ENCODE measurements around the gene GRID2.
"Not testable (repeated sequence)": the region's sequence is repeated elsewhere in the genome, so short reads cannot be mapped to it uniquely, and the experiment has no call there.

The GRID2 gene

GRCh38 chr4:92305878-92306520, 2.2 kb downstream of the GRID2 start:
- DNase-seq, result no peak

- no peak for DNase-seq
These were observed 3.4 kb downstream of the GRID2 start for GRCh38 chr4:92307181-92307580.

GRCh38 chr4:92307866-92308265, 4.1 kb downstream of the GRID2 start:
- DNase-seq, result no peak

- DNase-seq, result no peak
These were observed 13.3 kb downstream of the GRID2 start for GRCh38 chr4:92317047-92317446.

- no peak for DNase-seq
These were observed 24.3 kb downstream of the GRID2 start for GRCh38 chr4:92328095-92328494.

- no peak for DNase-seq
These were observed 29.2 kb downstream of the GRID2 start for GRCh38 chr4:92333016-92333415.

- DNase-seq, result no peak
These were observed 31.1 kb downstream of the GRID2 start for GRCh38 chr4:92334716-92335350.

GRCh38 chr4:92339676-92340075, 35.9 kb downstream of the GRID2 start:
- DNase-seq, result no peak

- DNase-seq, result no peak
These were observed 40.5 kb downstream of the GRID2 start for GRCh38 chr4:92344216-92344615.

GRCh38 chr4:92346289-92346688, 42.5 kb downstream of the GRID2 start:
- DNase-seq, result no peak

GRCh38 chr4:92357966-92358365, 54.2 kb downstream of the GRID2 start:
- DNase-seq, result no peak

GRCh38 chr4:92359491-92359890, 55.7 kb downstream of the GRID2 start:
- no peak for DNase-seq

GRCh38 chr4:92362028-92362427, 58.3 kb downstream of the GRID2 start:
- DNase-seq, result no peak

- DNase-seq, result no peak
These were observed 64.9 kb downstream of the GRID2 start for GRCh38 chr4:92368653-92369052.

GRCh38 chr4:92381616-92382015, 77.8 kb downstream of the GRID2 start:
- DNase-seq, result no peak

- no peak for DNase-seq
These were observed 78.4 kb downstream of the GRID2 start for GRCh38 chr4:92382128-92382527.

GRCh38 chr4:92387459-92388069, 83.8 kb downstream of the GRID2 start:
- no peak for DNase-seq

GRCh38 chr4:92399032-92399431, 95.3 kb downstream of the GRID2 start:
- no peak for DNase-seq

GRCh38 chr4:92403525-92403924, 99.8 kb downstream of the GRID2 start:
- not testable (repeated sequence) for DNase-seq

GRCh38 chr4:92406488-92406887, 102.7 kb downstream of the GRID2 start:
- DNase-seq, result no peak

- DNase-seq, result no peak
These were observed 118.2 kb downstream of the GRID2 start for GRCh38 chr4:92421920-92422319.

GRCh38 chr4:92433272-92433758, 129.5 kb downstream of the GRID2 start:
- DNase-seq, result no peak

- not testable (repeated sequence) for DNase-seq
These were observed 135.0 kb downstream of the GRID2 start for GRCh38 chr4:92438722-92439121.

- not testable (repeated sequence) for DNase-seq
These were observed 138.4 kb downstream of the GRID2 start for GRCh38 chr4:92442131-92442530.

All from activated naive CD4-positive, alpha-beta T cell treated with Interleukin-2 at 50 U/mL for 16 hours (primary cell).